Activated T-helper 2 cell treated with anti-CD3 and anti-CD28 coated beads, Interferon-gamma antibody, Interleukin-2, Interleukin-4, amounts not matched to agents 10 μg/mL and 5 μg/mL and 100 μg/mL, durations not matched to agents 14 hours and 24 hours and 36 hours (primary cell): ENCODE measurements around the gene ELFN1. TPM values are rescaled to one million over a fixed set of nuclear protein-coding genes. Genes with fewer than 3 reads are reported as not detected.

ENCODE experiments used
- DNase-seq: peaks from one replicate; pipeline ENCODE4 v3.0.0; 2021; ENCODE audit warnings: low spot score
- H3K27ac Mint-ChIP-seq: one replicate; pipeline ENCODE4 v1.8.0; 2021; ENCODE audit warnings: mixed read lengths
- H3K27me3 Mint-ChIP-seq: one replicate; pipeline ENCODE4 v1.8.0; 2021; ENCODE audit warnings: low read depth, mixed read lengths
- H3K36me3 Mint-ChIP-seq: one replicate; pipeline ENCODE4 v1.8.0; 2021; ENCODE audit warnings: low read depth, mixed read lengths
- H3K4me1 Mint-ChIP-seq: one replicate; pipeline ENCODE4 v1.8.0; 2021; ENCODE audit warnings: low read depth, mixed read lengths
- H3K4me3 Mint-ChIP-seq: one replicate; pipeline ENCODE4 v1.8.0; 2021; ENCODE audit warnings: low read depth, mild to moderate bottlenecking, moderate library complexity, mixed read lengths
- H3K9me3 Mint-ChIP-seq: one replicate; pipeline ENCODE4 v1.8.0; 2021; ENCODE audit warnings: mixed read lengths
- intact Hi-C: fragments of 100-400 bp; cut with micrococcal nuclease; formaldehyde crosslinking; loops from one replicate; pipeline ENCODE4 v1.15.1; 2023
- total RNA-seq: library from RNA; stranded (reverse); gene quantifications from 2 replicates; pipeline ENCODE4 v1.2.3, GENCODE V29; 2022

Gene ELFN1
- total RNA-seq, 1 donor from 2014 or later, result not detected

DNA sequence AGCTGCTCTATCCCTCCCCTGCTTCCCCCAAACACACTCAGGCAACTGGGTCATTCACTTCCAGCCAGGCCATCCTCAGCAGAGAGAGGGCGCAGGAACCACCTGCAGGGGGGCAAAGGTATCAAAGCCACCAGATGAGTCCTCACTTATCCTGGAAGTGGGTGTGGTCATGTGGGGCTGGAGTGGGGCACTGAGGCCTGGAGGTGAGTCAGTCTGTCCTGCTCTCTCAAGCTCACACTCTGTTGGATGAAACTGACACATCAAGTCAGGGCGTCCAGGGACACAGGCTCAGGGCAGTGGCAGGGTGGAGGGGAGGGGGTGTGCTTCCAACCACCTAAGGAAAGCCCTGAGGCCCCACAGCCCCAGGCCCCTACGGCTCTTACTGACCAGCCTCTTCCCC lies 8.0 kb upstream of the ELFN1 start:
- no peaks in the 10 kb centered on the region for H3K36me3 Mint-ChIP-seq
- intact Hi-C loops, result loop anchor here (10.0 kb wide), 2 partner anchors 263 to 683 kb away; no protein-coding TSS in a partner anchor
- DNase-seq, result no peak
- no peaks in the 10 kb centered on the region for H3K4me1 Mint-ChIP-seq
- H3K4me3 Mint-ChIP-seq, result no peak overlapping the region
- H3K27me3 Mint-ChIP-seq, result peaks cover 34% of the 10 kb centered on the region
- H3K27ac Mint-ChIP-seq, result no peak overlapping the region
- H3K9me3 Mint-ChIP-seq, result no peaks in the 10 kb centered on the region

DNA sequence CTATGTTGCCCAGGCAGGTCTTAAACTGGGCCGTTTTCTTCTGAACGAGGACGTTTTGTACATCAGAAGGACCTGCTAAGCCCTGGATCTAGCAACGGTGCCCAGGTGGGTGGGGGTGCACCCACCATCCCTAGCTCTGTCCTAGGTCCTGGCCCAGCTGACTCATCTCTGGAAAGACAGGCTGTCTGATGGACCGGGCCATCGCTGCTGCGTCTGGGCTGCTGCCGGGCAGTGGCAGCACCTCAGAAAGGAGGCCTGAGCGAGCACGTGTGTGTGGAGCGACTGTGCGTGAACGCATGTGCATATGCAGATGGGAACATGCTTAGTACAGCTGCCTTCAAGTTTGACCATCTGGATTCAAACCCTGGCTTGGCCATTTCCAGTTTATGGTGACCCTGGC lies 7.3 kb upstream of the ELFN1 start:
- no peaks in the 10 kb centered on the region for H3K36me3 Mint-ChIP-seq
- peaks cover 32% of the 10 kb centered on the region for H3K27me3 Mint-ChIP-seq
- no peaks in the 10 kb centered on the region for H3K4me1 Mint-ChIP-seq
- H3K9me3 Mint-ChIP-seq, result no peaks in the 10 kb centered on the region
- intact Hi-C loops, result loop anchor here (10.0 kb wide), 2 partner anchors 262 to 682 kb away; no protein-coding TSS in a partner anchor
- no peak for DNase-seq
- no peak overlapping the region for H3K4me3 Mint-ChIP-seq
- H3K27ac Mint-ChIP-seq, result no peak overlapping the region

- no peak overlapping the region for H3K27ac Mint-ChIP-seq
- DNase-seq, result no peak
- intact Hi-C loops, result loop anchor here (10.0 kb wide), 2 partner anchors 262 to 682 kb away; no protein-coding TSS in a partner anchor
- no peaks in the 10 kb centered on the region for H3K36me3 Mint-ChIP-seq
- peaks cover 32% of the 10 kb centered on the region for H3K27me3 Mint-ChIP-seq
- no peaks in the 10 kb centered on the region for H3K9me3 Mint-ChIP-seq
- H3K4me1 Mint-ChIP-seq, result no peaks in the 10 kb centered on the region
- no peak overlapping the region for H3K4me3 Mint-ChIP-seq
Observed at GRCh38 chr7:1663223-1663622, 6.9 kb upstream of the ELFN1 start.

- Mint-ChIP-seq H3K9me3 (no peaks in the 10 kb centered on the region), H3K27ac (no peak overlapping the region), H3K27me3 (peaks cover 38% of the 10 kb centered on the region), H3K36me3 (no peaks in the 10 kb centered on the region), H3K4me3 (no peak overlapping the region), H3K4me1 (no peaks in the 10 kb centered on the region)
- intact Hi-C loops, result loop anchor here (10.0 kb wide), 2 partner anchors 261 to 681 kb away; no protein-coding TSS in a partner anchor
- DNase-seq, result no peak
Observed at GRCh38 chr7:1663857-1664651, 6.0 kb upstream of the ELFN1 start.

DNA sequence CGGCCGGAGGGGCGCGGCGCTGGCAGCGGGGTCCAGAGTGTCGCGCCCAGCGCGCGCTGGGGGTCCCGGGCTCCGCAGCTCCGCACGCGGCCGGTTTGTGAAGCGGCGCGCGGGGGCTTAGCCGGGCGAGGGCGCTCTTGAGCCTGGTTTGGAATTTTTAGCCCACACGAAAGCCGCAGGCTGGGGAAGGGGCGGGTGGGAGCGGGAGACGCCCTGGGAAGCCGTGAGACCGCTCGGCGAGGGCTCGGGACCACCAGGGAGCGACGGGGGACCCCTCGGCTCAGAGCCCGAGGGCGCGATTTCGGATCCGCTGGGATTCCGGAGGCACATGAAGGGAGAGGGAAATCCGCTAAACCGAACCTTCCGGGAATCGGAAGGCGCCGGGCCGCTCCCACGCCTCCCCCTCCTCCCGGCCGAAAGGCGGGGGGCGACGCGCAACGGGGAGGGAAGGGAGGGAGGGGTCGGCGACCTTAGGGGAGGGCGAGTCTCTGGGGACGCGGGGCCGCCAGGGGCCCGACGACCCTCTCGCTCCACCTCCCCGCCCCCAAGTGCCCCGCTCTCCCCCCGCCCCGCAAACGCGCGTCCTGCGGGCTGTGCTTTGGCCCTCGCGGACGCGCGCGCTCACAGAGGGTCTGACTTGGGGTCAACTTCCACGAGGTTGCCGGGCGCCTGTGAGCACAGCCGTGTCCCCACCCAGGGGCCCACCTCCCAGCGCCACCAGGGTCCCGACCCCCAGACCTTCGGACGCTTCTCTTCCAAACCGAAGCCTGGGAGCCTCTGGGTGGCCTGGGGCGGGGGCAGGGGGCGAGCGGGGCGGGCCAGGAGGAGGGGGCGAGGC lies 5.1 kb upstream of the ELFN1 start:
- Mint-ChIP-seq H3K9me3 (no peaks in the 10 kb centered on the region), H3K4me3 (no peak overlapping the region), H3K36me3 (no peaks in the 10 kb centered on the region), H3K27me3 (peaks cover 41% of the 10 kb centered on the region), H3K27ac (no peak overlapping the region), H3K4me1 (no peaks in the 10 kb centered on the region)
- intact Hi-C loops, result loop anchor here (5.0 to 10.0 kb wide), 3 partner anchors 260 to 680 kb away; no protein-coding TSS in a partner anchor
- DNase-seq, result peak; percentile 31

GRCh38 chr7:1665549-1666316 lies 4.3 kb upstream of the ELFN1 start:
- no peak for DNase-seq

DNA sequence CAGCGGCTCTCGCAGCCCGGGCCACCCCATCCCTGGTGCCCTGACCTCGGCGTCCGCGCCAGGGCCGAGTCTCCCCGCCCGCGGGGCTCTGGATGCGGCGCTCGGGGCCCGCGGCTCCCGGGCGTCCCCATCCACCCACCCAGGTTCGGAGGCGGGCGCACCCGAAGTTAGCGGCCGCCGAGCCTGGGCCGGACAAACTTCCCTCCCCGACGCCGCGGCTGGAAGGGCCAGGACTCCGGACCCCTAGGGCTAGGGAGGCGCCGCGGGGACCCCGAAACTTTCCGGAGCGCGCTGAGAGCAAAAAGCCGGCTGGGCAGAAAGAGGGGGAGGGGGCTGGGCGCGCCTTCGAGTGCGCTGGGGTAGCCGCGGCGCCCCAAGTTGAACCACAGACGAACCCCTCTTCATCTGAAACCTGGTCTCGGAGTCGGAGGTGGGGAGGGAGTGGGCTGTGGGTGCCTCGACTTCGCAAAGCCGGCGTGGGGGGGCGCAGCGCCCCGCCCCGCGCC lies 3.7 kb upstream of the ELFN1 start:
- no peaks in the 10 kb centered on the region for H3K36me3 Mint-ChIP-seq
- DNase-seq, result no peak
- peaks cover 45% of the 10 kb centered on the region for H3K27me3 Mint-ChIP-seq
- intact Hi-C loops, result loop anchor here (5.0 to 10.0 kb wide), 3 partner anchors 258 to 678 kb away; no protein-coding TSS in a partner anchor
- H3K9me3 Mint-ChIP-seq, result no peaks in the 10 kb centered on the region
- no peak overlapping the region for H3K4me3 Mint-ChIP-seq
- H3K4me1 Mint-ChIP-seq, result no peaks in the 10 kb centered on the region
- no peak overlapping the region for H3K27ac Mint-ChIP-seq

More at GRCh38 chr7:1665549-1666316, 4.3 kb upstream of the ELFN1 start:
- intact Hi-C loops, result loop anchor here (5.0 to 10.0 kb wide), 3 partner anchors 259 to 679 kb away; no protein-coding TSS in a partner anchor
- Mint-ChIP-seq H3K27ac (no peak overlapping the region), H3K4me3 (no peak overlapping the region), H3K27me3 (peaks cover 41% of the 10 kb centered on the region), H3K9me3 (no peaks in the 10 kb centered on the region), H3K36me3 (no peaks in the 10 kb centered on the region), H3K4me1 (no peaks in the 10 kb centered on the region)

DNA sequence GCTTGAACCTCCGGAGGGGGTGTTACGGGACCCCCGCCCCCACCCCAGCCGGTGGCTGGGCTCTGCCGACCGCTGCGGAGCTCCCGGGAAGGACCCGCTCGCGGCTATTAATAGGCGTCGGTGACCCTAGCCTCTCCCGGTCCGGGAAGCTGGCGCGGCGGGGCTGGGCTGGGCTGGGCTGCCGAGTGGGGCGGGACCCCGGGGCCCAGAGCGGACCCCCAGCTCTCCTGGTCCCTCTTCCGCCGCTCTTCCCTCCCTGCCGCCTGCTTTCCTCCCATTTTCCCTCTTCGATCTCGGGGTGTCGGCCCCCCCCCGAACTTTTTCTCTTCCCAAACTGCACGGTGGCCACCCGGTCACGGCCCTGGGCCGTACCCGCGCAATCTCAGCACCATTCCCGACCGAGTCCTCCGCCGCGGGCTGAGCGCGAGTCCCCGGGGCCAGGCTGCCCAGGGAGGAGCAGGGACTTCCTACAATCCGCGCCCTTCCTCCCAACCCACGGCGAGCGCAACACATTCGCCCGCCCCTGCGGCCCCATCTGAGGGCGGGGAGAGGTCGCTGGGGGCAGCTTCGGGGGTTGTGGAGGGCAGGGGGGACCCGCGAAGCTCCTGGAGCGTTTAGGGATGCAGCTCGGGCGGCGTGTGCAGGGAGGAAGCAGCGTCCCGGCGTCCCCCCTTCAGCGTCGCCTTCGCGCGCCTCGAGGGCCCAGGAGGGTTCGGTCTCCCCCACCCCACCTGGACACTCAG lies 3.1 kb upstream of the ELFN1 start:
- Mint-ChIP-seq H3K36me3 (no peaks in the 10 kb centered on the region), H3K9me3 (no peaks in the 10 kb centered on the region), H3K27ac (no peak overlapping the region), H3K4me3 (peak overlapping the region; percentile 54), H3K27me3 (peaks cover 43% of the 10 kb centered on the region), H3K4me1 (no peaks in the 10 kb centered on the region)
- no peak for DNase-seq
- intact Hi-C loops, result loop anchor here (5.0 to 10.0 kb wide), 3 partner anchors 258 to 678 kb away; no protein-coding TSS in a partner anchor

GRCh38 chr7:1667566-1668395 lies 2.3 kb upstream of the ELFN1 start:
- H3K9me3 Mint-ChIP-seq, result no peaks in the 10 kb centered on the region
- H3K4me3 Mint-ChIP-seq, result no peak overlapping the region
- peaks cover 39% of the 10 kb centered on the region for H3K27me3 Mint-ChIP-seq
- DNase-seq, result no peak
- intact Hi-C loops, result loop anchor here (5.0 to 10.0 kb wide), 3 partner anchors 257 to 677 kb away; no protein-coding TSS in a partner anchor
- no peaks in the 10 kb centered on the region for H3K4me1 Mint-ChIP-seq
- no peaks in the 10 kb centered on the region for H3K36me3 Mint-ChIP-seq
- no peak overlapping the region for H3K27ac Mint-ChIP-seq

- H3K4me1 Mint-ChIP-seq, result no peaks in the 10 kb centered on the region
- no peak for DNase-seq
- no peak overlapping the region for H3K27ac Mint-ChIP-seq
- H3K4me3 Mint-ChIP-seq, result no peak overlapping the region
- H3K9me3 Mint-ChIP-seq, result no peaks in the 10 kb centered on the region
- intact Hi-C loops, result loop anchor here (5.0 to 10.0 kb wide), 3 partner anchors 256 to 676 kb away; no protein-coding TSS in a partner anchor
- H3K36me3 Mint-ChIP-seq, result no peaks in the 10 kb centered on the region
- peaks cover 32% of the 10 kb centered on the region for H3K27me3 Mint-ChIP-seq
Observed at GRCh38 chr7:1668396-1669063, 1.5 kb upstream of the ELFN1 start.
